GM21423 (cell line): ENCODE measurements around the gene MORN1.

ENCODE experiments used
- ATAC-seq: cut with Tn5 transposase; IDR thresholded peaks from one replicate; pipeline ENCODE4 v1.9.1; 2021; ENCODE audit warnings: mild to moderate bottlenecking, moderate library complexity; ENCODE audit not compliant: unreplicated experiment

The MORN1 gene

GRCh38 chr1:2353551-2354438 is 37.6 kb downstream of the MORN1 start:
- no peak for ATAC-seq

- no peak for ATAC-seq
Observed at GRCh38 chr1:2352897-2353550, 38.3 kb downstream of the MORN1 start.

GRCh38 chr1:2352341-2352896 is 38.9 kb downstream of the MORN1 start:
- ATAC-seq, result no peak

GRCh38 chr1:2351723-2352122 is 39.6 kb downstream of the MORN1 start:
- ATAC-seq, result no peak

GRCh38 chr1:2350911-2351655 is 40.3 kb downstream of the MORN1 start:
- ATAC-seq, result no peak

- no peak for ATAC-seq
Observed at GRCh38 chr1:2350501-2350900, 40.9 kb downstream of the MORN1 start.

- no peak for ATAC-seq
Observed at GRCh38 chr1:2349806-2350205, 41.5 kb downstream of the MORN1 start.

GRCh38 chr1:2348346-2349325 is 42.7 kb downstream of the MORN1 start:
- no peak for ATAC-seq

- ATAC-seq, result no peak
Observed at GRCh38 chr1:2347896-2348295, 43.5 kb downstream of the MORN1 start.

- no peak for ATAC-seq
Observed at GRCh38 chr1:2347409-2347785, 44.0 kb downstream of the MORN1 start.

GRCh38 chr1:2346691-2347408 is 44.5 kb downstream of the MORN1 start:
- ATAC-seq, result no peak

GRCh38 chr1:2345297-2346075 is 45.9 kb downstream of the MORN1 start:
- no peak for ATAC-seq

GRCh38 chr1:2344744-2345296 is 46.5 kb downstream of the MORN1 start:
- ATAC-seq, result no peak

- no peak for ATAC-seq
Observed at GRCh38 chr1:2344121-2344681, 47.2 kb downstream of the MORN1 start.

- ATAC-seq, result no peak
Observed at GRCh38 chr1:2343023-2343935, 48.1 kb downstream of the MORN1 start.

- no peak for ATAC-seq
Observed at GRCh38 chr1:2342384-2343022, 48.9 kb downstream of the MORN1 start.
